HAP-1 (cell line): ENCODE data around the gene CTXN2.

Experiments
- DNase-seq, 2 experiments: peaks; one replicate each; pipeline ENCODE4 v3.0.0-alpha.2; 2016 to 2020; ENCODE audit warnings: low spot score in 2 of 2
- H3K27me3 ChIP-seq: fragments of 250-450 bp; sonication (Bioruptor Pico); 2 replicates; pipeline ENCODE4 v1.5.1; 2020; ENCODE audit warnings: low read depth, mild to moderate bottlenecking, moderate library complexity
- H3K36me3 ChIP-seq: fragments of 250-450 bp; sonication (Bioruptor Pico); replicated peaks from 2 replicates; pipeline ENCODE4 v1.5.1; 2020; ENCODE audit warnings: mild to moderate bottlenecking
- H3K4me1 ChIP-seq: fragments of 250-450 bp; sonication (Bioruptor Pico); 2 replicates; pipeline ENCODE4 v1.5.1; 2020; ENCODE audit warnings: mild to moderate bottlenecking
- H3K4me3 ChIP-seq: fragments of 250-450 bp; sonication (Bioruptor Pico); 2 replicates; pipeline ENCODE4 v1.5.1; 2020; ENCODE audit warnings: mild to moderate bottlenecking, moderate library complexity
- H3K9me3 ChIP-seq: fragments of 250-450 bp; sonication (Bioruptor Pico); 2 replicates; pipeline ENCODE4 v1.5.1; 2020; ENCODE audit warnings: mild to moderate bottlenecking, moderate library complexity
- in situ Hi-C: fragments of 300-500 bp; cut with MboI; formaldehyde crosslinking; loops from 3 replicates; pipeline ENCODE4 v1.14.3; 2020; ENCODE audit warnings: low sequenced_read_pairs, inconsistent platforms, mixed read lengths

CTXN2 gene

DNA sequence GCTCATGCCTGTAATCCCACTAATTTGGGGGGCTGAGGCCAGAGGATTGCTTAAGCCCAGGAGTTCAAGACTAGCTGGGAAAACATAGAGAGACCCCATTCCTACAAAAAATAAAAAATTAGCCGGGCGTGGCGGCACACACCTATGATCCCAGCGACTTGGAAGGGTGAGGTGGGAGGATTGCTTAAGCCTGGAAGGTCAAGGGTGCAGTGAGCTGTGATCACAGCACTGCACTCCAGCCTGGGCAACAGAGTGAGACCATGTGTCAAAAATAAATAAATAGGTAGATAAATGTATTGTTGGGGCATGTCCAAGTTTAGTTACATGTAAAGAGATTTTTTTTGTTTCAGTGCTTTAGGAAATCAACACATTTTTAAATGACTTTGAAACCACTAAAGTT lies 51.1 kb downstream of the CTXN2 start:
- in situ Hi-C loops, result no loop called here
- no peaks in the 10 kb centered on the region for H3K4me1 ChIP-seq
- no peaks in the 10 kb centered on the region for H3K27me3 ChIP-seq

DNA sequence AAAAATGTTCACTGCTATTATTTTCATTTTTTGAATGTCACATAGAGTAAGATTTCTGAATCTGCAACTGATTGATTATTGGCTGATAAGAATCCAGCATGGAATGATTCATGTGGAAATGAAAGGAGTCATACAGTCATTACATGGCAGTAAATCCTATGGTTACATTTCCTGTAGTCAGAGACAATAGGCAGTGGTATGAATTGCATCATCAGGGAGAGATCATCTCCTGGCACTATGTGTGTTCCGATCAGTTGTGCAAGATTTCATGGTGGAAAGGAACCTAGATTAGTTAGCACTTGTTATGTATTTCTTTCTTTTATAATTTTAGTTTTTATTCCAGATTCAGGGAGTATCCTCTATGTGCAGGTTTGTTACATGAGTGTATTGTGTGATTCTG lies 53.5 kb downstream of the CTXN2 start:
- H3K4me1 ChIP-seq, result no peaks in the 10 kb centered on the region
- no peaks in the 10 kb centered on the region for H3K9me3 ChIP-seq
- no peaks in the 10 kb centered on the region for H3K27me3 ChIP-seq
- DNase-seq, result no peak
- no peak overlapping the region for H3K4me3 ChIP-seq
- in situ Hi-C loops, result no loop called here
- H3K36me3 ChIP-seq, result no peaks in the 10 kb centered on the region

More for the DNA sequence above, 51.1 kb downstream of the CTXN2 start:
- Histone ChIP-seq H3K9me3 (no peaks in the 10 kb centered on the region), H3K36me3 (no peaks in the 10 kb centered on the region), H3K4me3 (no peak overlapping the region)
- DNase-seq, result no peak

DNA sequence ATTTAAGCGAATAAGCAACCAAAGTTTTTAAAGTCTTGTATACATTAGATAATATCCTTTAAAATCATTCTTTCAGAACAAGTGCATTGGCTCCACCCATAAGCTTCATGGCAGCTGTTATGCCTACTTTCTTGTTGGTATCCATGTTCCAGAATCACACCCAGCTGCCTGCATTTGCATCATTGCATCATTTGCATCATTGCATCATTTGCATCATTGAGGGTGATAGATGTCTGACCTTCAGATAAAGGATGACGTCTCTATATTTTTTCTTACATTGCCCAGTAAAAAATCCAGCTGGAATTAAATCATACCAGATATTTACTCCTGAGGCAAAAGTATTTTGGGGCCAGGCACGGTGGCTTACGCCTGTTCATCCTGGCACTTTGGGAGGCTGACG lies 56.9 kb downstream of the CTXN2 start:
- Histone ChIP-seq H3K27me3 (no peaks in the 10 kb centered on the region), H3K36me3 (no peaks in the 10 kb centered on the region), H3K4me1 (no peaks in the 10 kb centered on the region), H3K9me3 (no peaks in the 10 kb centered on the region), H3K4me3 (no peak overlapping the region)
- in situ Hi-C loops, result no loop called here
- DNase-seq, result no peak

DNA sequence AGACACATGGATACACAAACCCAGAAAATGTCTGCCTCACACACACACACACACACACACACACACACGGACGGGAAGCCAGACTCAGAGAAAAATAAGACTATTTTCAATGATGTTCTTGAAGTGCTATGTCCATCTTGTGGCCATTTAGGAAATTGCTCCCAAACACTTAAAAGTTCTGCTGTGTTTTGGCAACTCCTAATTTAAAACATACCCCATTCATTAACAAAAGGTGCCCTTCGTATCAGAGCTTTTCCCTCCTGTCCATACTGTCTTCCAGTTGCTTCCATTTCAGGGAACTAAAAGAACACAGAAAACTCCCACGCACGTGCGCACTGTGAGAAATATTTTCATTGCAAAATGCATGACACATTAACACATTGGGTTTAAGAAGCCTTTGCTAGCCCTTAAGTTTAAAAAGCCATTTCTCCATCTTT lies 59.2 kb downstream of the CTXN2 start:
- Histone ChIP-seq H3K36me3 (no peaks in the 10 kb centered on the region), H3K9me3 (no peaks in the 10 kb centered on the region), H3K4me3 (no peak overlapping the region), H3K27me3 (no peaks in the 10 kb centered on the region), H3K4me1 (no peaks in the 10 kb centered on the region)
- in situ Hi-C loops, result no loop called here
- DNase-seq, result peak; percentile 66 to 67

DNA sequence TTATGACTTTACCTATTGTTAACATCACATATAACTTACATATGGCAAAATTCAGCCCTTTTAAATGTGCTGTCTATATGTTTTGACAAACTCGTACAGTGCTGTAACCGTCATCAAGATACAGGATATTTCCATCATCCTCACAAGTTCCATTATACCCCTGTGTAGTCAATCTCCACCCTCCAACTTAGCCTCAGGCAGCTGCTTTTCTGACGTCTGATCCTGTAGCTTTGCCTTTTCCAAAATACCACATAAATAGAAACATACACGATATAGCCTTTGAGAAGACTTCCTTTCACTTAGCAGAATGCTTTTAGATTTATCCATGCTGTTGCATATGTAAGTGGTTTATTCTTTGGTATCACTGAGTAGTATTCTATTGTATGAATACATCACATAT lies 61.7 kb downstream of the CTXN2 start:
- Histone ChIP-seq H3K4me1 (no peaks in the 10 kb centered on the region), H3K27me3 (no peaks in the 10 kb centered on the region), H3K4me3 (no peak overlapping the region), H3K9me3 (no peaks in the 10 kb centered on the region), H3K36me3 (no peaks in the 10 kb centered on the region)
- DNase-seq, result no peak
- in situ Hi-C loops, result no loop called here
